Activated CD4-positive, alpha-beta T cell treated with anti-CD3 and anti-CD28 coated beads, Interleukin-2, amount 50 U/mL, for 24 hours (primary cell): ENCODE results near the gene MBTPS1.
A peak's percentile ranks its signal among the peaks of the same experiment; 100 is the strongest.

Experiments
- DNase-seq, 2 donors: peaks; one replicate each; pipeline ENCODE4 v3.0.0-alpha.2; 2020; ENCODE audit warnings: low read depth in 1 of 2, low spot score in 1 of 2

The MBTPS1 gene

GRCh38 chr16:84038469-84038868, 78.3 kb downstream of the MBTPS1 start:
- DNase-seq, result no peak

GRCh38 chr16:84036982-84037425, 79.7 kb downstream of the MBTPS1 start:
- no peak for DNase-seq

- no peak for DNase-seq
These were observed 80.6 kb downstream of the MBTPS1 start for GRCh38 chr16:84036131-84036530.

GRCh38 chr16:84034516-84034915, 82.2 kb downstream of the MBTPS1 start:
- DNase-seq, result no peak

- DNase-seq, result no peak
These were observed 83.2 kb downstream of the MBTPS1 start for GRCh38 chr16:84033251-84034195.

GRCh38 chr16:84032458-84033178, 84.1 kb downstream of the MBTPS1 start:
- no peak for DNase-seq

- DNase-seq, result no peak
These were observed 85.2 kb downstream of the MBTPS1 start for GRCh38 chr16:84031556-84031955.

GRCh38 chr16:84029297-84030047, 87.3 kb downstream of the MBTPS1 start:
- DNase-seq, result no peak

- no peak for DNase-seq
These were observed 89.1 kb downstream of the MBTPS1 start for GRCh38 chr16:84027625-84028024.

- DNase-seq, result no peak
These were observed 90.1 kb downstream of the MBTPS1 start for GRCh38 chr16:84026606-84027005.

- DNase-seq, result no peak
These were observed 91.9 kb downstream of the MBTPS1 start for GRCh38 chr16:84024854-84025253.

- no peak for DNase-seq
These were observed 94.1 kb downstream of the MBTPS1 start for GRCh38 chr16:84022644-84023043.

- DNase-seq, result no peak
These were observed 95.3 kb downstream of the MBTPS1 start for GRCh38 chr16:84021488-84021887.

- no peak for DNase-seq
These were observed 96.4 kb downstream of the MBTPS1 start for GRCh38 chr16:84020353-84020752.

GRCh38 chr16:84018710-84019109, 98.0 kb downstream of the MBTPS1 start:
- DNase-seq, result no peak

- DNase-seq, result no peak
These were observed 100.3 kb downstream of the MBTPS1 start for GRCh38 chr16:84016477-84016876.

- no peak for DNase-seq
These were observed 101.3 kb downstream of the MBTPS1 start for GRCh38 chr16:84015399-84015798.

GRCh38 chr16:84014570-84015327, 102.0 kb downstream of the MBTPS1 start:
- no peak for DNase-seq

GRCh38 chr16:84013787-84014569, 102.8 kb downstream of the MBTPS1 start:
- peak in 1 of 2 donors; percentile 39 for DNase-seq

- DNase-seq, result no peak
These were observed 107.5 kb downstream of the MBTPS1 start for GRCh38 chr16:84009282-84009681.
